Stimulated activated CD8-positive, alpha-beta memory T cell treated with anti-CD3 and anti-CD28 coated beads, Interleukin-7, amount 100 ng/mL, for 1 hour (primary cell): ENCODE measurements around the gene GALNT7.
A peak's percentile ranks its signal among the peaks of the same experiment; 100 is the strongest.

Source experiments
- DNase-seq, 2 donors: peaks; one replicate each; pipeline ENCODE4 v3.0.0-alpha.2; 2020; ENCODE audit warnings: low read depth in 2 of 2

GALNT7 gene

GRCh38 chr4:173343832-173344397, 175.3 kb downstream of the GALNT7 start:
- no peak for DNase-seq

- no peak for DNase-seq
Measured at GRCh38 chr4:173345648-173346047, 177.0 kb downstream of the GALNT7 start.

GRCh38 chr4:173346074-173346473, 177.5 kb downstream of the GALNT7 start:
- no peak for DNase-seq

GRCh38 chr4:173347467-173347866, 178.9 kb downstream of the GALNT7 start:
- DNase-seq: no peak

GRCh38 chr4:173357939-173358338, 189.3 kb downstream of the GALNT7 start:
- no peak for DNase-seq

- DNase-seq: no peak
Measured at GRCh38 chr4:173360587-173361221, 192.1 kb downstream of the GALNT7 start.

- DNase-seq: no peak
Measured at GRCh38 chr4:173362666-173363065, 194.1 kb downstream of the GALNT7 start.

- no peak for DNase-seq
Measured at GRCh38 chr4:173365359-173365996, 196.9 kb downstream of the GALNT7 start.

GRCh38 chr4:173367285-173367684, 198.7 kb downstream of the GALNT7 start:
- no peak for DNase-seq

- no peak for DNase-seq
Measured at GRCh38 chr4:173367946-173368345, 199.3 kb downstream of the GALNT7 start.

GRCh38 chr4:173370130-173370476, 201.5 kb downstream of the GALNT7 start:
- peak in 1 of 2 donors; percentile 21 for DNase-seq

- DNase-seq: peak; percentile 96
Measured at GRCh38 chr4:173370477-173371291, 202.1 kb downstream of the GALNT7 start, which contains the start of gene SAP30. Gene SAP30, plus strand, starts transcription at chr4:173370954. Its CDS starts 229 bp downstream, at chr4:173371183.

GRCh38 chr4:173371292-173372192, 202.9 kb downstream of the GALNT7 start:
- DNase-seq: peak; percentile 13 to 16
